ENCODE data around the gene SRP14.
"Not testable (repeated sequence)": the region's sequence is repeated elsewhere in the genome, so short reads cannot be mapped to it uniquely, and the experiment has no call there.

Gene SRP14

DNA sequence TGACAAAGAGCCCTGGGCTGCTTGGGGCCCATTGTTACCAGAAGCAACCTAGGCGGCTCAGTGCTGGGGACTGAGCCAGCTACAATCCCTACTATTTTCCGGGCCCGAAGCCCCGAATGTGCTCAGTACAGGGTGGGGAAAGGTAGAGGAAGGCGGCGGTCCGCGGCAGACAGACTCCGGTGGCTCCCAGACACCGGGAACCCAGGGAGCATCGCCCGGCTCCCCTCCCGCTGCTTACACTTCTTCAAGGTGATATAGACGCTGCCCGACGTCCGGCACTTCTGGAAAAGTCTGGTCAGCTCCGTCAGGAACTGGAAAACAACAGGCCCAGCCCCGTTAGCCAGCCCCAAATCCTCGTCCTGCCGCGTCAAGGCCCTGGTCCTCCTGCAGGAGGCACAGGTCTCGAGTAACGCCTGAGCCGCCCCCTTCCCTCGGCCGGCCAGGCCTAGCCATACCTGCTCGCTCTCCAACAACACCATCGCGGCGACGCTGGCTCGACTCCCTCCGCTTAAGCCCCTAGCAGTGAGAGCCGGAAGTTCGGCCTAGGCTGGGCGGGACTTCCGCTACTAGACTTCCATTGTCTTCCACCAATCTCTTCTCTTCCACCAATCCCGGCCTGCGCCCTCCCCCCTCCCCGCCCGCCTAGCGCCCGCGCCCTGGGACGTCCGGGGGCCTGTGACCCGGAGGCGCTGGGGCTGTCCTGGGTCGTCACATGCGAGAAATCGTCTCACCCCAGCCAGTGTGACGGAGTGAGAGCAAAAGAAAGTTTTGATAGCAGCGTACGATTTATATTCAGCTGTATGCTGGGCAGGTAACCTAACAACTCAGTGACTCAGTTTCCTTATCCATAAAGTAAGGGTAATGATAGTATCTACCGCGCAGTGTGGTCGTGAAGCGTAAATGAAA, at the start of gene SRP14:
TSS of gene SRP14 (minus strand) at position 544 of the 906 bp plus-strand sequence. CDS start at position 479, 65 bp downstream.
- DNase-seq: peak; percentile 67

DNA sequence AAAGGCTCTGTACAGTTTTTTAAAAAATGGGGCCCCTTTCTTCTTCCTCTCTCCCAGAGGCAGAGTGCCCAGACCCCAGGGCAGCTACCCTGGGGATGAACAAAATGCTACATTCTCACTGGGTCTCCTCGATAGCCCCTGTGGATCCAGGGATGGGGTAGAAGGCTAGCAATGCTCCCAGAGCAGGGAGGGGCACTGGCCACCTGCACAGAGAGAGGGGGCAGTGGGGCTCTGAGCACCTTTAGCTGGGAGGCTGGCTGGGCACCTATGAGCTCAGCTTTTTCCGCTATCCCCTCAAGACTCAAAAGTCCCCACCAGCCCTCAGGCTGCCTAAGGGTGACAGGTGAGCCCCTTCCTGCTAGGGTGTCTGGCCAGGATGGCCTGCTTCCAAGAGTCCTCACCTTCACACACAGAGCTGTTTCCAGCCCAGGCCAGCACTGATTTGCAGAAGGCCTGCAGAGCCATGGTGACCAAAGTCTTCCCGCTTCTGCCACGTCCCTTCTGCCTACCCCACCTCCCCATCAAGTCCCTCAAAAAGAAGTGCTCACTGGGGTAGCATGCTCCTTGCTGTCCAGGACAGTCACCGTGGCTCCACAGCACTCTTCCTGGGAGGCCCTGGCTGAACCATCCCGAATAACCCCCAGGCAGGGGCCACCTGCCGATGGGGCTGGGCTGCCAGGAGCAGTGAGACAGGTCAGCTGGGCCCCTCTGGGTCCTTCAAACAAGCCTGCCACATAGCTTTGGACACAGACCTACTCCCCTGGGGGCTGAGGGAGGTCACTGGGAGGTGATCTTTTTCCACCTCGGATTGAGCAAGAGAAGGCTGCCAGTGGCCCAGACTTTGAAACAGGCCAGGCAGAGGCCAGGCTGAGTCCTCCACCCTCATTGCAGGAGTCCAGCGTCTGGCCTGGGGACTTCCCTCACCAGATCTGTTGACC, 49.3 kb upstream of the SRP14 start:
- no peak for DNase-seq

GRCh38 chr15:40087068-40087810, 48.3 kb upstream of the SRP14 start:
- DNase-seq: no peak

- DNase-seq: no peak
Measured at GRCh38 chr15:40085266-40085665, 46.3 kb upstream of the SRP14 start.

DNA sequence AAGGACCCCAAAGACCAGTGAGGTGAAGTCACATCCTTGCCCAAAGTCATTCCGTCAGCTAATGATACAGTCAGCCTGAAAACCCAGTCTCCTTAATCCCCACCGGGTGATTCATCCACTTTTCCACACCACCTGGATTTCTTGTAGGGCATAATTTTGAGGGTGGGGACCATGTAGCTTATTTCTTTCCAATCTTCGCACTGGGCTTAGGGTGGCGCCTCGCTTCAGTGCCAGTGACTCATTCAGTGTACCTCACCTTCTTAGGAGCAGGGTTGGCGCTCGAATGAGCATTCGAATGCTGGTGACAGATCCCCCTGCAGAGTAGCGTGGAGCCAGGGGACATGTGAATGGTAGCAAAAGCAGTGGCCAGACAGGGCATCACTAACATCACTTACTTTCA, 45.7 kb upstream of the SRP14 start:
- DNase-seq: peak; percentile 6

- DNase-seq: no peak
Measured at GRCh38 chr15:40082195-40082883, 43.4 kb upstream of the SRP14 start.

- peak; percentile 35 for DNase-seq
Measured at GRCh38 chr15:40081691-40082194, 42.8 kb upstream of the SRP14 start.

DNA sequence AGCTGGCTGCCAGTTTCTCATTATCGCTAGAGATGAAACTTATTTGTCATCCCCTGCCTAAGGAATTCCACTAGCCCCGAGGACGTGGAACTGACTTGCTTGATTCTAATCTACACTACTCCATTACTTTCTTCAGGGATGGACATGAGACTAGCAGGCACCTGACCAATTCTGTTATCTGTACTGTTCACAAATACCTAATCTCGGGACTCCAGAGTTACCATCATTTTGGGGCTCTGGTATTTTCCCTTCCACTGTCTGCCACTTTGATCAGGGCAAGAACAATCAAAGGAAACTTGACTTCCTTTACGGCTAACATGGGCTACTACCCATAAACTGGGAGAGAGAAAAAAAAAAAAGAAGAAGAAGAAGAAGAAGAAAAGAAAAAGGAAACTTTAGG, 41.9 kb upstream of the SRP14 start:
- no peak for DNase-seq

DNA sequence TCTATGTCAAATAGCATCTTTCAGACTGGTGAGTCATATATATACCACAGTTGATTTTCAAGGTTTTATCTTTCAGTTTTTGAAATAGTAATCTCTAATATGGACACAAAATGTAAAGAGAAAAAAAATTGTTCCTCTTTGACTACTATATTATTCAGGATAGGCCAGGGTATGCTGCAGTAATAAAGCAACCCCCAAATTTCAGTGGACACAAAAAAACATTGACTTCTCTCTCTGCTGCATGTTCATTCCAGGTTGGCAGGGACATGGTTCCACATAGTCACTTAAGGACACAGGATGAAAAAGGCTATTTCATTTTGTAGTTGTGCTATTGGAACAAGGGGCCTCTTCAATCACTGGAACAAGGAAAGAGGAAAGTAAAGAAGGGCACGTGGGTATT, 41.1 kb upstream of the SRP14 start:
- DNase-seq: no peak

GRCh38 chr15:40079456-40079855, 40.5 kb upstream of the SRP14 start:
- no peak for DNase-seq

DNA sequence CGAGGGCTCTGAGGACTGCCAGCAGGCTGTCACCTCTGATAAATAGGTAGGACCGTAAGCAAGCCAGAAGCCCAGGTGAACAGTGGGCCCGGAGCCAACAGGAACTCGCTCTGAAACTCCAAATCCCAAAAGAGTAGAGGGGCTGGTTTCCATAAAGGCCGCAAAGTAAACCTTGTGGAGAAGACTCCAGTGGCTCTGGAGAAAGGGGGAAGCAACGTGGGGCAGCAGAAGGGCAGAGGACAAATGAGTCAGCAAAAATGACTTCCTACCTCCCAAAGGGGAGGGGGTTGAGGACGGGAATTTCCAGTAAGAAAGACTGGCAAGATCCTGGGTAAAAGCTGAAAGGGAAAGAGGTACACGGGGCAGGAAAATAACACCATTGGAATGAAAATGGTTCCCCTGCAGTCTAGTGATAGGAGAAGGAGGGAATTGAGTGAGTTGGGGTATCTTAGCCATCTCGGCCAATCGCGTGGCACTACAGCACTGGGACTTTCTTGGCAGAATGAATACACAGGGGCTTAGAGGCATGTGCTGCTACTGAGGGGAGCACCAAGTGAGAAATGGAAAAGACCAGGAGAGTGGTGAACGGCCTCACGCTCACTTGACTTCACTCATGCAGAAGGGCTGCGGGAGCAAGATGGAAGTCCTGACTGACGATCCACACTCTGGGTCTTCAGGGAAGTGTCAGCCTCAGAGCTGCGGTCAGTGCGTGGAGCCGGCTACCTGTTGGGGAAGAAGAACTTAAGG, 36.5 kb upstream of the SRP14 start:
- peak; percentile 17 for DNase-seq

DNA sequence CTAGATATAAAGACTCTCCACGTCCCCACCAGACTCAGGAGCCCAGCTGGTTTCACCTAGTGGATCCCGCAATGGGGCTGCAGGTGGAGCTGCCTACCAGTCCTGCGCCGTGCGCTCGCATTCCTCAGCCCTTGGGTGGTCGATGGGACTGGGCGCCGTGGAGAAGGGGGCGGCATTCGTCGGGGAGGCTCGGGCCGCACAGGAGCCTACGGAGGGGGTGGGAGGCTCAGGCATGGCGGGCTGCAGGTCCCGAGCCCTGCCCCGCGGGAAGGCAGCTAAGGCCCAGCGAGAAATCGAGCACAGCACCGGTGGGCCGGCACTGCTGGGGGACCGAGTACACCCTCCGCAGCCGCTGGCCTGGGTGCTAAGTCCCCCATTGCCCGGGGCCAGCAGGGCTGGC, 35.7 kb upstream of the SRP14 start:
- DNase-seq: not testable (repeated sequence)

DNA sequence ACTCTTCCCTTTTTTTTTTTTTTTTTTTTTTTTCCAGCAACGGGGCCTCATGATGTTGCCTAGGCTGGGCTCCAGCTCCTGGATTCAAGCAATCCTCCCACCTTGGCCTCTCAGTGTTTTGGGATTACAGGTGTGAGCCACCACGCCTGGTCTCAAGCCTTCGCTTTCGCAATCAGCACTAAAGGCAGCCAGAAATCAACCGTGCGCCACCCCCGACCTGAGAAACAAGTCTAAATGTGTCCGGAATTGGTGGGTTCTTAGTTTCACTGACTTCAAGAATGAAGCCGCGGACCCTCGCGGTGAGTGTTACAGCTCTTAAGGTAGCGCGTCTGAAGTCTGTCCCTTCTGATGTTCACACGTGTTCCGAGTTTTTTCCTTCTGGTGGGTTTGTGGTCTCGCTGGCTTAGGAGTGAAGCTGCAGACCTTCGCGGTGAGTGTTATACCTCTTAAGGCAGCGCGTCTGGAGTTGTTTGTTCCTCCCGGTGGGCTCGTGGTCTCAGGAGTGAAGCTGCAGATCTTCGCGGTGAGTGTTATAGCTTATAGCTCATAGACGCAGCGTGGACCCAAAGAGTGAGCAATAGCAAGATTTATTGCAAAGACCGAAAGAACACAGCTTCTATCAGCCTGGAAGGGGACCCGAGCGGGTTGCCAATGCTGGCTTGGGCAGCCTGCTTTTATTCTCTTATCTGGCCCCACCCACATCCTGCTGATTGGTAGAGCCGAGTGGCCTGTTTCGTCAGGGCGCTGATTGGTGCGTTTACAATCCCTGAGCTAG, 34.9 kb upstream of the SRP14 start:
- DNase-seq: not testable (repeated sequence)

- no peak for DNase-seq
Measured at GRCh38 chr15:40072216-40072990, 33.4 kb upstream of the SRP14 start.

- no peak for DNase-seq
Measured at GRCh38 chr15:40070608-40071218, 31.7 kb upstream of the SRP14 start.

GRCh38 chr15:40070166-40070557, 31.2 kb upstream of the SRP14 start:
- no peak for DNase-seq

DNA sequence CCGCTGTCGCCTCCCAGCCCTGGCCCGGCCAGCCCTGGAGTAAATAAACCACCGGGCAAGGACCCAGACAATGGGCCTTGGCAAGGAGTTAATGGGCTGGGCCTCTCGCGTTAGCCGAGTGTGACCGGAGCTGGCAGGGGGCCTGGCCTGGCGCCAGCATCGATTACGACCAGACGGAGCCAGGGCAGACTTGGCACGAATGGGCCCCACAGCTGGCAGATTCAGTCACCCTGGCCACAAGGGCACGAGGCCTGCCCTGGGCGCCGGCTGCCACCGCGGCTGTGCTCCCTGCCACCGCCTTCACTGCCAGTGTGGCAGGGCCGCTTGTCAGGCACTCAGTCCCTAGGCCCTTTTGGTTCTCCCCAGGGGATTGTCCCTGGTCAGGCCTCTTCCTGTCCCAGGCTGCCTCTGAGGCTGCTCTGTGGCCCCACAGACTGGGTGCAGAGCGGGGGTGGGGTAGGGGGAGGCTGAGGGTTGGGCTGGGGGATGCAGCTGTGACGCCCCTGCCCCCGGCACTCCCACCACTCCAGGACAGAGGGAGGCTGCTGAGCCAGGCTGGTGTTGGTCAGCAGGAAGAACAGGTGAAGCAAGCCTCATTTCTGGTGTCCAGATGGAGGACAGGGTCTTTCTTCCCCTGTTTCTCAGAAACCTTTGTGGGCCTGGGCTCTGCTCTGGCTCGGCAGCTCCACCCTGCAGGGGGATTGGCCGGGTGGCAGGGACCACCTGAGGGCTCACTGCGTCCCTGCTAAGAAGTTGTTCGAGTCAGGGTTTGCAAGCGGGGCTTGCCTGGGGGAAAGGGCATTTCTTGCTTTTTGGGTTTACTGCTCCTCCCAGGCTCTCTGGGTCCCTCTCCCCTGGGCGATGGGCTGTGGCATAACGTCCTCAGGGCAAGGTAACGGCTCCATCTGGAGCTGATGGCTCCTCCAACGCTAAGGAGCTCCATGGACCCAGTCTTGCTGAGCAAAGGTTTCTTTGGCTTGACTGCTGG, 30.5 kb upstream of the SRP14 start:
- DNase-seq: peak; percentile 87
